Stomach smooth muscle (tissue), 2 donors: ENCODE data around the gene ACSS3.
A peak's percentile ranks its signal among the peaks of the same experiment; 100 is the strongest.

Source experiments
- H3K27ac ChIP-seq: one replicate; pipeline ENCODE4 v1.7.0; 2013; ENCODE audit warnings: mild to moderate bottlenecking, low read length, inconsistent platforms
- H3K27me3 ChIP-seq, 2 donors: one replicate each; pipeline ENCODE4 v1.7.0; 2013; ENCODE audit warnings: low read length in 2 of 2; ENCODE audit not compliant: insufficient read depth in 2 of 2, control insufficient read depth in 1 of 2
- H3K36me3 ChIP-seq, 2 donors: one replicate each; pipeline ENCODE4 v1.7.0; 2013; ENCODE audit warnings: low read length in 2 of 2; ENCODE audit not compliant: control insufficient read depth in 2 of 2, insufficient read depth in 2 of 2
- H3K4me1 ChIP-seq: one replicate; pipeline ENCODE4 v1.7.0; 2013; ENCODE audit warnings: low read length; ENCODE audit not compliant: control insufficient read depth, insufficient read depth
- H3K4me3 ChIP-seq, 2 donors: one replicate each; pipeline ENCODE4 v1.7.0; 2013; ENCODE audit warnings: low read length in 2 of 2
- H3K9ac ChIP-seq, 2 donors: one replicate each; pipeline ENCODE4 v1.7.0; 2013; ENCODE audit warnings: low read length in 2 of 2, mild to moderate bottlenecking in 1 of 2
- H3K9me3 ChIP-seq, 2 donors: one replicate each; pipeline ENCODE4 v1.7.0; 2013; ENCODE audit warnings: low read length in 2 of 2; ENCODE audit not compliant: control insufficient read depth in 2 of 2
- donor health status: healthy.
- donor health status: Pancreatic carcinoma.

The ACSS3 gene

DNA sequence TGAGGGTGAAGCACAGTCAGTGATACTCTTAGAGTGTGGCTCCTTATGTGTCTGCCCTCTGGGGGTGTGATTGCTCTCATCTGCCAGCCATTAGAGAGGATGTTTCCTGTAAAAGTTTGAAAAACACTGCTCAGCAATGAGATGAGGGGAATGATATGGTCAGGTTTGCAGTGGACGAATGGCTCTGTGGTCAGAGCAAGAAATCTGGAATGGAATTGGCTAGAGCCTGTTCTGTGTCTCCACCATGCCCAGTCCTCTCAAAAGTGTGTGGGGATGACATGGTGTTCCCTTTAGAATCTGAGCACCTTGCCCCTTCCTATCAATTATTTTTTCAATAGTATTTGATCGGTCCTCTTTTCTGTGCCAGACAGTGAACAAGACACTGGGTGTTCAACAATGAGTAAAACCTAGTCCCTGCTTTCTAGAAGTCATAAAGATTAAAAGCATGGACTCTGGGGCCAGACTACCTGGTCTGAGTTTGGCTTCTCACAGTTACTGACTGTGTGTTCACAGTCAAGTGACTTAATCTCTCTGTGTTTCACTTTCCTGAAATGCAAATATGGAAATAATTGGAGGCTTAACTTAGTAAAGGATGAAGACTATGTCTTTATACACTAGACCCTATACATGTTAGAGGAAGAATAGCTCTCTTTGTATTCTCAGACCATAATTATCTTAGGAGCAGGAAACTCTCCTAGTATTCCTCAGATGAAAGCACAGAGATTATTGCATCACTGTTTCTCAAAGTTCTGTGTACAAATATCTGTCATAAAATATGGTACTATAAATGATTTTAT, 1.6 kb downstream of the ACSS3 start:
- Histone ChIP-seq H3K4me3 (peak overlapping the region in 1 of 2 donors; percentile 25), H3K9ac (no peak overlapping the region), H3K4me1 (no peaks in the 10 kb centered on the region), H3K9me3 (no peaks in the 10 kb centered on the region), H3K36me3 (no peaks in the 10 kb centered on the region), H3K27ac (no peak overlapping the region), H3K27me3 (peaks cover 10 to 21% of the 10 kb centered on the region in 2 donors)

DNA sequence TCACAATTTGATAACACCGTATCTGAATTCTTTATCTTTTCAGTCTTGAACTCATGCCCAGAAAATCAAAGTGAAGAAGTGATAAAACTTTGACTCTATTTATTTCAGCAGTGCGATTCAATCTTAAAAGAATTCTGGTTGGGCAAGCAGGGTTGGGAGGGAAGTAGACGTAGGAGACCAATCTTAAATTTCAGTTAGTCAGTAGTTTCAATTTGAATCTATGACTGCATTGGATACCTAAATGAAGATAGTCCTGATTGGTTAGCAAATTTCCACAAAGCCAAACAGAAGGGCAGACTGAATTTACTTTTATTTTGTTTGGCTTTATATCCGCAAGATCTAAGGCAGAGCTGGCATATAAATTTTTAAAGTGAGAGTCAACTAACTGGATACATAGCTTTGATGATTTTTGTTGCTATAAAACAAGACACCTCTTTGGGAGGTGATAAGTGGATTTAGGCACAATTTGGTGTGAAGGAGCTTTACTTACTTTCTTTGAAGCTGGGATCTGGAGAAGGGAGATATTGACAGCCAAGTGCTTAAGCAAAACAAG, 2.6 kb downstream of the ACSS3 start:
- Histone ChIP-seq H3K4me3 (no peak overlapping the region), H3K36me3 (no peaks in the 10 kb centered on the region), H3K4me1 (no peaks in the 10 kb centered on the region), H3K27ac (no peak overlapping the region), H3K9me3 (no peaks in the 10 kb centered on the region), H3K27me3 (peaks cover 10 to 21% of the 10 kb centered on the region in 2 donors), H3K9ac (no peak overlapping the region)

DNA sequence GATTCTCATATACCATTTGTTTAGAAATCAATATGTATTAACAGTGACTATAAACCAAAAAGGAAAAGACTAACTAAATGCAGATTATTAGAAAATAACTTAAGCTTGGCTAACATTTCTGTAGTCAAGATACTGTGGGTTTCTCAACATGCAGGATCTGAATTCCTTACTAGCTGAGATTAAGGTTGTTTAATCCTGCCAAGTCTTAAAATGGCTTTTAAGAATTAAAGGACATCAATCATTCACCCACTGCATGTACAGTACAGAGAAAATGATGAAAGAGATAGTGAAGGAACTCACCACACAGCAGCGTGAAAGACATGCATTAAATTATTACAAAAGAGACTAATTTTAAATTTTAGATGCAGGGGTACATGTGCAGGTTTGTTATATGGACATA, 3.8 kb downstream of the ACSS3 start:
- Histone ChIP-seq H3K27ac (no peak overlapping the region), H3K36me3 (no peaks in the 10 kb centered on the region), H3K4me1 (no peaks in the 10 kb centered on the region), H3K9ac (no peak overlapping the region), H3K9me3 (no peaks in the 10 kb centered on the region), H3K27me3 (peaks cover 10 to 21% of the 10 kb centered on the region in 2 donors), H3K4me3 (no peak overlapping the region)

DNA sequence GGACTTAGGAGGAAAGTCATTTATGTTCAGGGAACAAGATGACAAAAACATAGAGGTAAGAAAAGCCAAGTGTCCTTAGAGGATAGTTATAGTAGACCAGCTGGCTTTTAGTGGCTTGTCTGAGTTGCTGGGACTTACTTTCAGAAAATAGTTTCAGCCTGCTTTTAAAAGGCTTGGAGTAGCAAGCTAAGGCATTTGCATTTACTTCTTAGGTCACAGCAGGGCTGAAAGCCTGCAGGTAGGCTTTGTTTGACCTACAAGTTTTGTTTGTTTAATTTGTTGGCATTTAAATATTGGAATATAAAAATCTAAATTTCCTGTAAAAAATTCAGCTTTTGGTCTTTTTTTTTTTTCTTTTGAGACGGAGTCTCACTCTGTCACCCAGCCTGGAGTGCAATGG, 5.1 kb downstream of the ACSS3 start:
- Histone ChIP-seq H3K27ac (no peak overlapping the region), H3K4me1 (no peaks in the 10 kb centered on the region), H3K9me3 (no peaks in the 10 kb centered on the region), H3K27me3 (peaks cover 4 to 9% of the 10 kb centered on the region in 2 donors), H3K4me3 (no peak overlapping the region), H3K9ac (no peak overlapping the region), H3K36me3 (no peaks in the 10 kb centered on the region)

DNA sequence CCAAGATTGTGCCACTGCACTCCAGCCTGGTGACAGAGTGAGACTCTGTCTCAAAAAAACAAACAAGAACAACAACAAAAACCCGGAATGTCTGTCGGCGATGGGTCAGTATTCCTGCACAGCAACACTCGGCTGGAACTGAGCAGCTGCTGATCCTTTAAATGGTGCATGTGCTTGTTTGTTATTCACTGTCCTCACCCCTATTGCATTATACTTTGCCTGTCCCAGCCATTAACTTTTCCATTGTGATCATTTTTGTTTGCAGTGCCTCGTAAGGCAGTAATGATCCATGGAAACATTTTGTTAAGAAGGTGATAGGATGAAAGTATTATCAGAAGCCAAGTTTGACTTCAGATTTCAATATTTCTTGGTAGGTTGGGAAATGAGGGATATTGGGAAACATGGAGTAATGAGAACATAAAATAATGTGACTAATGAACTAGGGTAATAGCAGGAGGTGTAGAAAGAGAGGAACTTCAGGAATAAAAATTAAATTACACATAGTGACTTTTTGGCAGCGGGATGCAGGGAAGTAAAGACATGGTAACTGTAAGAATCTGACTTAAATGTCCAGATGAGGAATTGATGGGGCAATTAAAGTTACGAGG, 6.1 kb downstream of the ACSS3 start:
- Histone ChIP-seq H3K4me3 (no peak overlapping the region), H3K4me1 (no peaks in the 10 kb centered on the region), H3K36me3 (no peaks in the 10 kb centered on the region), H3K27me3 (no peaks in the 10 kb centered on the region), H3K9me3 (no peaks in the 10 kb centered on the region), H3K27ac (no peak overlapping the region), H3K9ac (no peak overlapping the region)

DNA sequence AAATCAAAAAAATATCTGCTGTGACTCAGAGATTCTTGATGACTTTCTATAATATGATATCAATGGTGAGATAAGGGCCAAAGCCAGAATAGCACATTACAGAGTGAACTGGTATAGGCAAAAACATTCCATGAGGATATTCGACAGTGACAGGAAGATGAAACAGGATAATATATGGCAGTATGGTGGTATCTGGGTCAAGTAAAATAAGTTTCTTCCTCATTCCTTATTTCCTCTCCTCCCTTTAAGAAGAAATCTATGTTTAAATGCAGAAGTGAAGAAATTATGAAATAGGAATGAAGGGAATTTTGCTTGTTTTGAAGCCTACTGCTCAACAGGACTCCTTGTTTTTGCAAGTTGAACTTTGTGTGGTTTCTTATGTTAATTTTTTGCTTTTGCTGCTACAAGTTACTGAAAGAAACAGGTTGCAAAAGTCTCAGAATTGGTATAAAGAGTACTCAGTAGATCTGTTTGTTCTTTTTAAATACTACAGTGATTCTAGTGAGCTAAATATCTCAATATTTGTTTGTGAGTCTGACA, 7.0 kb downstream of the ACSS3 start:
- Histone ChIP-seq H3K27me3 (no peaks in the 10 kb centered on the region), H3K4me3 (no peak overlapping the region), H3K36me3 (no peaks in the 10 kb centered on the region), H3K4me1 (no peaks in the 10 kb centered on the region), H3K9ac (no peak overlapping the region), H3K27ac (no peak overlapping the region), H3K9me3 (no peaks in the 10 kb centered on the region)

DNA sequence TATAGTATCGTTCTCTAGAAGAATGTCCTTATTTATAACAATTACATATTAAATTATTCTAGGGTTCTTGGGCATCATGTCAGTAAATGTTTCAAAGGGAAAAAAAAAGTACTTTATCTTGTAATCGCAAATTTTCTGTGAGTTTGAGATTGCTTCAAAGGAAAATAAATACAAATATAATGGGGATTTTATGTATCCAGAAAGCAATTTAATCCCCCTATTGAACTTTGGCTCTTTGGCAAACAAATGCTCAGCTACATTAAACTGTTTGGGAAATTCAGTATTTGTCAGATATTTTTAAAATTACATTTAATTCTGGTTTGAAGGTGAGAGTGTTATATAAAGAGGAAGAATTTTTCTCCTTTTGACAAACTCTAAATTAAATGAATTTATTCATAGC, 8.0 kb downstream of the ACSS3 start:
- H3K27ac ChIP-seq, result no peak overlapping the region
- H3K4me3 ChIP-seq, result no peak overlapping the region
- H3K4me1 ChIP-seq, result no peaks in the 10 kb centered on the region
- H3K27me3 ChIP-seq, result no peaks in the 10 kb centered on the region
- no peak overlapping the region for H3K9ac ChIP-seq
- no peaks in the 10 kb centered on the region for H3K9me3 ChIP-seq
- no peaks in the 10 kb centered on the region for H3K36me3 ChIP-seq

DNA sequence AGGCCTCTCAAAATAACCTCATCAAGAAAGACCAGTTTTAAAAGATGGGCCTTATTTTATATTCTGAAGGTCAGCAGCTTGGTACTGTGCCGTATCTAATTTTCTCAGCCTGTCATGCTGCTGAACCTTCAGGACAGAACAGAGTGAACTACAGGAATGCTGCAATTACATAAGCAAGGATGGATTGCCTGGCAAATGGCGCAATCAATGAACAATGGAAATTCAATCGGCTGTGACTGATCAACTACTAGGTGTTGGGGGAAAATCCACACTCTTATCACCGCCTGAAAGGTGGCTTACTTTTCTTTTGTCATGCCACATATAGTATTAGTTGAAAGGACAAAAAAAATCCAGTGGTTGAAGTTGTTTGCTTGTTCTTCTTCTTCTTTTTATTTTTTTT, 8.5 kb downstream of the ACSS3 start:
- Histone ChIP-seq H3K27me3 (no peaks in the 10 kb centered on the region), H3K36me3 (no peaks in the 10 kb centered on the region), H3K27ac (no peak overlapping the region), H3K4me3 (no peak overlapping the region), H3K9ac (no peak overlapping the region), H3K9me3 (no peaks in the 10 kb centered on the region), H3K4me1 (no peaks in the 10 kb centered on the region)

DNA sequence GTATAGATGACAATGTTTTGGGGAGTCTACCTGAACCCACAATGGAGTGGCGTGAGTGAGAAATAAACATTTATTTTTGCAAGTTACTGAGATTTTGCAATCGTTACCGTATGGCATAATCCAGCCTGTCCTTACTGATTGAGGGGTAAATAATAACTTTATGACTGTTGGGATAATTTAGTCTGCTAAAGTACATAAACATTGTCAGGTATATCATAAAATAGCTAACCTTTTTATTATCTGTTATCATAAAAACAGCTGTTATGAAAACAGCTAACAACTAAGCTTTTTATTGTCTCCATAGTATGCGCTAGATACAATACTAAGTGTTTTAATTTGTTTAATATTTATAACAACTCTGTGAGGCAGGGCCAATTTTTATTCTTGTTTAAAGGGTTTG, 10.3 kb downstream of the ACSS3 start:
- Histone ChIP-seq H3K36me3 (no peaks in the 10 kb centered on the region), H3K27ac (no peak overlapping the region), H3K27me3 (no peaks in the 10 kb centered on the region), H3K9ac (no peak overlapping the region), H3K4me1 (no peaks in the 10 kb centered on the region), H3K4me3 (no peak overlapping the region), H3K9me3 (no peaks in the 10 kb centered on the region)

DNA sequence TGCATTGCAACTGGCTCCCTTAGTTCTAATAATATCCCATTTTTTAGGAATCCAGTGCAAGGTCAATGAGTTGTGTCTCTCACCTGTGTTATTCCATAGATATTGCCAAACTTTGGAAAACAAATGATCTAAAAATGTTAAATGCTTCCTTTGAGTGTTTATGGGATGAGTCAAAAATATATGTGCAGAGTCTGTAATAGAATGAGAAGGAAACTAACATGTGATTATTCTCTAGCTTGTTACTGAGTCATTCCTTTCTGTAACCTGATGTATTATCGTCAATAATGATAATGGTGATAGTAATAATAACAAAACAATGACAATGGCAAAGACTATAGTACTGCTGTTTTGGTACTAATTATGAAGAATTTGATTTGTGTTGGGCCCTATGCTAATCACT, 11.5 kb downstream of the ACSS3 start:
- no peaks in the 10 kb centered on the region for H3K36me3 ChIP-seq
- no peak overlapping the region for H3K4me3 ChIP-seq
- H3K9ac ChIP-seq, result no peak overlapping the region
- H3K27ac ChIP-seq, result no peak overlapping the region
- H3K4me1 ChIP-seq, result no peaks in the 10 kb centered on the region
- H3K9me3 ChIP-seq, result no peaks in the 10 kb centered on the region
- H3K27me3 ChIP-seq, result no peaks in the 10 kb centered on the region

DNA sequence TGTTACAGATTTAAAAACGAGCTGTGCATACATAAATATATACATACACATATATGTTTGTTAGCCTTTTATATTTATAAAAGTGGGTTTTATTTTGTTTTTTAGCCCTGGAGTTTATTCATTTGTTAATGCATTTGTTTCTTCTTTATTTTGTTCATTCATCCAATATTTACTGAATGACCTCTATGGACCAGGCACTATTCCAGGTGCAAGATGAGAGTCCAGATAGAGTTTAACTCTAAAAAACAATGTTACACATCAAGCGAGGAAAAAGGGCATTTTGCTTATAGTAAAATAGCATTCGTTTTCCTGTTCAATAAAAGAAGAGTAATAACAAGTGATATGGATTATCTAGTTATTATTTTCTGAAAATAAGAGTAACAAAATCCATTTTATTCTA, 14.2 kb downstream of the ACSS3 start:
- H3K27ac ChIP-seq, result no peak overlapping the region
- no peaks in the 10 kb centered on the region for H3K36me3 ChIP-seq
- H3K4me1 ChIP-seq, result no peaks in the 10 kb centered on the region

More for the DNA sequence above, 14.2 kb downstream of the ACSS3 start:
- Histone ChIP-seq H3K9ac (no peak overlapping the region), H3K4me3 (no peak overlapping the region), H3K9me3 (no peaks in the 10 kb centered on the region), H3K27me3 (no peaks in the 10 kb centered on the region)
